Stimulated activated naive CD8-positive, alpha-beta T cell treated with anti-CD3 and anti-CD28 coated beads, Interleukin-15, Interleukin-2, amounts not matched to agents 100 U/mL and 50 U/mL, for 24 hours (primary cell): ENCODE results near the gene ATP6V1G3.
"Not testable (repeated sequence)": the region's sequence is repeated elsewhere in the genome, so short reads cannot be mapped to it uniquely, and the experiment has no call there.

Source experiments
- ATAC-seq: fragments of 150-1000 bp; cut with Tn5 transposase; one replicate; pipeline ENCODE4 v1.10.0; 2021
- DNase-seq: peaks from one replicate; pipeline ENCODE4 v3.0.0; 2021

The ATP6V1G3 gene

GRCh38 chr1:198542632-198543031 lies 2.2 kb upstream of the ATP6V1G3 start:
- no peak for DNase-seq
- no peak for ATAC-seq

- DNase-seq = no peak
- no peak for ATAC-seq
Measured at GRCh38 chr1:198541737-198542136, 1.3 kb upstream of the ATP6V1G3 start.

DNA sequence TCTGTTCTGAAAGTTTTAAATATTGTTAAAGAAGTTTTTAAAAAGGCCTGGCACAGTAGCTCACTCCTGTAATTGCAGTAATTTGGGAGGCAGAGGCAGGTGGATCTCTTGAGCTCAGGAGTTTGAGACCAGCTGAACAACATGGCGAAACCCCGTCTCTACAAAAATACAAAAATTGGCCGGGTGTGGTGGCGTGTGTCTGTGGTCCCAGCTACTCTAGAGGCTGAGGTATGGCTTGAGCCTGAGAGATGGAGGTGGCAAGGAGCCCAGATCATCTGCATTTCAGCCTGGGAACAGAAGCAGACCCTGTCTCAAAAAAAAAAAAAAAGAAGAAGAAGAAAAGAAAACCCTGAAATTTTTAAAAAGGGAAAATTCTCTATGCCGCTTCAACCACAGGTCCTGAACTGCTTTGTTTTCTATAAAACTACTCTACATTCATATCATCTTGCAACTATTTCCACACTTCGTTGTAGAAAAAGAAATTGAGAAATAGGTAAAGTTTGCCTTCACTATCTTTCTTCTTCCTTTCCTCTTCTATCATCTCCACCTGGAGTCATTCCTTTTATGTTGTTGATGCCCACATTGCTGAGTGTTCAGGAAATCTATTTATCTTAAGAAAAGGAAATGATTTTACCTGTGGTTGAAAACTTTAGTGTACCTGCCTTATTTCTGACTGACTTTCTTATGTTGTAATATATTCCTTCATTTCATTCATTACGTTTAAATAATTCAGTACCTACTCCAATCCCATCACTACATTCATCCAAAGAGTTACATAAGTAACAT lies 1.7 kb downstream of the ATP6V1G3 start:
- ATAC-seq (peak; percentile 44), DNase-seq (no peak)

DNA sequence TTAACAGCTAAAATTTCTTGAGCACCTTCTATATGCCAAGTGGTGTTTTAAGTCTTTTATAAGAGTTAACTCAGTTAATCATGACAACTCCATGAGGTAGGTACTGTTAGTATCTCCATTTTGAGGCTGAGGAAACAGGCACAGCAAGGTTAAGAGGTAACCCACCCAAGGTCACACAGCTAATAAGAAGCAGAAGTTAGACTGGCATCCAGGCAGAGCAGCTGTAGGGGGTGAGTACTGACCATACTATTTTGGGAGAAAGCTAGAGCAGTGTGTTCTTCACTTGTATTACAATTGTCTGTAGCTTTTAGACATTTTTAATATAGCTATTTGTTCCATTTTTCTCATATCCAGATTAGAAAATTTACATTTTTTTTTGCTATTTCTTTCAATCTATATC lies 4.8 kb downstream of the ATP6V1G3 start:
- DNase-seq (no peak), ATAC-seq (no peak)

GRCh38 chr1:198534548-198535418 lies 5.7 kb downstream of the ATP6V1G3 start:
- ATAC-seq = peak; percentile 20

GRCh38 chr1:198531891-198532290 lies 8.6 kb downstream of the ATP6V1G3 start:
- ATAC-seq (peak; percentile 14), DNase-seq (no peak)

More at GRCh38 chr1:198534548-198535418, 5.7 kb downstream of the ATP6V1G3 start:
- no peak for DNase-seq

GRCh38 chr1:198530953-198531352 lies 9.5 kb downstream of the ATP6V1G3 start:
- ATAC-seq (no peak), DNase-seq (no peak)

DNA sequence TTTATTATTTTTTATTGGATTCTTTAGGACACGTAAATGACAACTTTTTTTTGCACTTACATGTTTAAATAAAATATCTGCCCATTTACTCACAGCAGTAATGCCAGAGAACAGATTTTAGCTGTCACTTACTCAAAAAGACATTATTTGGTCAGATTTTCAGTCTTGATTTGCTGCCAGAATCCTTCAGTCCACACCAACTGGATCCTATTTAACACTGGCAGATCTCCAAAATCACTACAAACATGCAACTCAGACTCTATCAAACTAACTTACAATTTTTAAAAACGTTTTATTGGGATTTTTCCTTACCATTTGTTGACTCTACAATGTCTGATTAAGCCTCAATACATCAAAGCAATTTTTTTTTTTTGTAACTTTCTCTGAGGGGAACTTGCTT lies 11.1 kb downstream of the ATP6V1G3 start:
- DNase-seq = no peak

GRCh38 chr1:198528364-198528763 lies 12.1 kb downstream of the ATP6V1G3 start:
- ATAC-seq (no peak), DNase-seq (no peak)

More for the DNA sequence above, 11.1 kb downstream of the ATP6V1G3 start:
- no peak for ATAC-seq

DNA sequence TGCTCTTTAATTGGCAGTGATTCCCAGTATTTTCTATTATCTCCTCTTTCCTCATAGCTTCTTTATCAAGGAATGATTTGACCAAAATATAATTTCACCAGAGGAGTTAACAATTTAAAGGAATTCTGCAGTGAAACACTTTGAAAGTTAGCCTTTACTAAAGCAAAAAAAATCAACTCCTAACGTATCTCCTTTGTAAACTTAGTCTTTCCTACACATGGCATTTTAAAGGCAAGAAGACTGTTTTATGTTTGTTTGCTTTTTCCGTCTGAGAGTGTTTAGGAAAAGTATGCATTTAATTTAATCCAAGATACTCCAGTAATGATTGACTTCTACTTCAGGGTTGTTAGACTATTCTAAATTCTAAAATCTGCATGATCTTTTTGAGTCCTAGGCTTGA lies 15.9 kb downstream of the ATP6V1G3 start:
- ATAC-seq (no peak), DNase-seq (no peak)

DNA sequence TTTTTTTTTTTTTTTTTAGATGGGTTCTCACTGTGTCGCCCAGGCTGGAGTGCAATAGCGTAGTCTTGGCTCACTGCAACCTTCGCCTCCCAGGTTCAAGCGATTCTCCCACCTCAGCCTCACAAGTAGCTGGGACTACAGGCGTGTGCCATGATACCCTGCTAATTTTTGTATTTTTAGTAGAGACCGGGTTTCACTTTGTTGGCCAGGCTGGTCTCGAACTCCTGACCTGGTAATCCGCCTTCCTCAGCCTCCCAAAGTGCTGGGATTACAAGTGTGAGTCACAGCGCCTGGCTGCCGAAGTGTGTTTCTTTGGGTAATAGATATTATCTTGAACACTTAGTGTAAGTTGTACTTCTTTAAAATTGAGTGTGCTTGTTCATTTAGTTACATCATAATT lies 16.4 kb downstream of the ATP6V1G3 start:
- not testable (repeated sequence) for ATAC-seq
- peak; percentile 45 for DNase-seq

DNA sequence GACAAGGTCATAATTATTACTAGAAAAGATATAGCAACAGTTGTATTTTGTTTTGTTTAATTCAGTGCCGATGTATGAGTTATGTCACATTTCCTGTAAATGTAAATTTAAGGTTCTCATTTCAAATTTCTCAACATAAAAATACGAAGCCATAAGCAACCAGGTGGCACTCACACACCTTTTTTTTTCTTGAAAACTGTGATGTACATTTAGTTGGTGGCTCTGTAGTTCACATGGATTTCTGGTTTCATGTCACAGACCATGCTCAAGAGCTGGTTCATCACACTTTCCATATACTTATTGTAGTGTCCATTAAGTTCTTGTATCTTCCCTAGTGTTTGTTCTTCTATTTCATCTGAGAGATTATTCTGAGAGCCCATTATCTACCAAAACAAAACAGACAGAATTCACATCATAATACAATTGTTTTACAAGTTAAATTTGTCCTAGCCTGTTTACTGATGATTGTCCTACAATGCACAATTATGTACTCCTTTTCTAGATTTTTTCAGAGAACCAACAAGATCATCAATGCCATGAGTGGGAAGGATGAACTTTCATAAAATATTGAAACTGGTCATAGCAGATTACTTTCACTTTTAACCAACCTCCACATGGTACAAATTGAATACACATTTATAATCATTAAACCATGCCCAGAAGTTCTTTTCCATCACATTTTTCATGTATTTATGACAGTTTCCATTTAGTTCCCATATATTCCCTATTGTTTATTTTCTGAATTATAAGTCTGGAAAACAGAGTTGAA lies 17.1 kb downstream of the ATP6V1G3 start:
- DNase-seq (no peak), ATAC-seq (peak; percentile 73)

DNA sequence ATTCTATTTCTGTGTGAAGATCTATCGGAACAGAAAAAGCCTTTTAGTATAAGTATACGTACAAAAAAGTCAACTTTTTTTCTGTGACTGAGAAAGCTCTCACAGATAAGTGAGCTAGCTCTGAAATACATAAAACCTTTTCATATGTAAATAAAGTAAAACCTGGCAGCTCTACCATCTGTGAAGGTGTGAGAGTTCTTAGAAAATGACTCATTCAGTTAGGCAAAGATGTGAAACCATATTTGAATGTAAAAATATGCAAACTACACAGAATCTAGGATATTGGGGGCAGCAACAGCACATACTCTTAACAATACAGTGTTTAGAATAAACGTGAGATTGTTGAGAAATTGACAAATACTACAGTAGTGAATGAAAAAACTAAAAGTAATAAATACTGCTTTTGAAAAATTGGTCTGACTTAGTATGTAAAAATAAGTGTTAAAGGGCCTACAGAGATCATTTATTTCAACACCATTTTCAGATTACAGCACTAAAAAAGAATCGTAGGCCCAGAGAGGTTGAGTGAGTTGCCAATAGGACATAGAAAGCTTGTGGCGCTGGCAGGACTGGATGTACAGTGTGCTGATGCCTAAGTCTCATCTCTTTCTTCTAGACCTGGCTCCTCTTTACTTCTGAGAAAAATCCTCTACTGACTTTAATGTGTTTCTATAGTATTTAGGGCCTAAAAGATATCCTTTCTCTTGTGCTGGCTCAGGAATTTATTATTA lies 19.8 kb downstream of the ATP6V1G3 start:
- ATAC-seq (peak; percentile 62), DNase-seq (no peak)

- no peak for DNase-seq
- peak; percentile 5 for ATAC-seq
Measured at GRCh38 chr1:198519639-198520501, 20.6 kb downstream of the ATP6V1G3 start.

GRCh38 chr1:198517623-198518199 lies 22.8 kb downstream of the ATP6V1G3 start:
- no peak for ATAC-seq
- DNase-seq = no peak

- ATAC-seq (no peak), DNase-seq (no peak)
Measured at GRCh38 chr1:198500096-198500495, 40.4 kb downstream of the ATP6V1G3 start.

DNA sequence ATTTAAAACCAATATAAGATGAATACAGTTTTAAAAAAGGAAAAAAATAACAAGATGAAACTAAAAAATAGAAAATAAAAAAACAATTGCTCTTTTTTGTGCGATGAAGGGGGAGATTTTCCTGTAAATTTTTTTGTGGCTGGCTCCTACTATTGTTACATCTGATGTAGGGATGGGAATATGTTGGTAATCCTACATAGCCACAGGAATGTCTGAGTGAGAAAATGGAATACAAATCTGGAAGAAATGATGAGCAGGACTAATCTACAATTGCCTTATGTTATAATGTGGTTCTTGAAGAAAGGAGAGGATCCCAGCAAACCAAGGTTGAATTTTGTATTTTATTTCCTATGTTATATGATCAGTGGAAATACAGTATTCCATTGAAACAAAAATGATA lies 40.9 kb downstream of the ATP6V1G3 start:
- ATAC-seq (no peak), DNase-seq (no peak)

DNA sequence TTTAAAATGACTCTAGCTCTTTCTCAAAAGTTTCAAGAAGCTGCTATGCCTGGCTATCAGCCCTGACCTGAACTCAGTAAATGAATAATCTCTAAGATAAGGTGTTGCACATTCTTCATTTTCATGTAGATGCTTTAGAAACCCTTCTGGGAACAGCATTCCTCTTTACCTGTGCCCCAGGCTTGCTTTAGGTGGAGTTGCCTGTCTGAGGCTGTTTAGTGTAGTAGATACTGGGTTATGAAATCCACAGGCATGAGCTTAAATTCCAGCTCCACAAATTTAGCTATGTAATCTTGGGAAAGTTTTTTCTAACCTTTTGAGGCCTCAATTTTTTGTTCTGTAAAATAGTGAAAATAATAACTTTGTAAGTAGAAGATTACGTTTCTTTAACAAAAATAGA lies 41.6 kb downstream of the ATP6V1G3 start:
- no peak for DNase-seq
- no peak for ATAC-seq

DNA sequence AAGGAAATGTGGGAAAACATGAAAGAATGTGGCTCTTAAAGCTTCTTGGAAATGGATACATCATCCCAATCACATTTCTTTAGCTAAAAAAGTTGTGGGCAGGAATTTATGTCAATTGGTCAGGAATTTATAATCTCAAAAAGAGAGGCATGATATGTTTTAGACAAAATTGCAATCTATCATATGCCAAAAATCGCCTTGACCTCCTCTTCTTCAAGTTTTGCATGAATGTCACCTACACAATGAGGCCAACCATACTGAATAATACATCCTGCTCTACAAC lies 42.4 kb downstream of the ATP6V1G3 start:
- DNase-seq = no peak
- no peak for ATAC-seq

DNA sequence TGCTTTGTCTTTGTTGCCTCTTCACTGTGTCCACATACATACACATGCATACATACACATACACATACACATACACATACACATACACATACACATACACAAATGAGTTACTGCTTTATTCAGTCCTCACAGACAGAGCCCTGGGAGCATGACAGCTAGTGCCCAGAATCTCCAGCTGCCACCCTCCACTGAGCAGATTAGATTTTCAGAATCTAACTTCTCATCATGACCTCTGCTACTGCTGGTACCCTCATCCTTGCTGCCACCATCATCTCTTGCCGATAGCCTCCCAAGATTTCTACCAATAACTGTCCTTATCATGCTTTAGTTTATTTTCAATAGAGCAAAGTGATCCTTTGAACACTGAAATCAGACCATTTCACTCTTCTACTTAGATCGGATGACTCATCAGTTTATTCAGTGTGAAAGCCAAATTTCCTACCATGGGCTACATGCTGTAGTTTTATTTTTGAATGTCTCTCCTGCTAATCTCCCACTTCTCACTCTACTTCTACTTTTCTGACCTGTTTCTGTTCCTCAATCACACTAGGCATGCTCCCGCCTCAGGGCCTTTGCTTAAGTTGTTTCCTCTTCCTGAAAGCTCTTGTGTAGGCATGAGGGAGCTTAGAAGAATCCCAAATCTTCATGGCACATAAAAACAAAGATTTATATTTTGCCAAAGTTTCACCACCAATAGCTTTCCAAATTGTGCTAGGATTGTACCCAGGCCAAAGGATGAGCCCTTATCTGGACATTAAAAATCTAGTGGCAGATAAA lies 43.0 kb downstream of the ATP6V1G3 start:
- ATAC-seq (peak; percentile 69), DNase-seq (no peak)
